ENCODE data around the gene IGFBP5. TPM values are rescaled to one million over a fixed set of nuclear protein-coding genes. Genes with fewer than 3 reads are reported as not detected.
A peak's percentile ranks its signal among the peaks of the same experiment; 100 is the strongest.

IGFBP5 gene
- total RNA-seq, 4 donors from 2014 or later: 146 to 263 (median 190) TPM

- peaks cover 71% of the 10 kb centered on the region for H3K27me3 ChIP-seq
- TF ChIP-seq POLR2AphosphoS5 (IDR thresholded peaks at IDR 0.05): no peak
- TF ChIP-seq POLR2A (IDR thresholded peaks at IDR 0.05): no peak
- TF ChIP-seq EP300 (IDR thresholded peaks at IDR 0.05; ENCODE audit: low read depth): no peak
- no peak for TF ChIP-seq CTCF (IDR thresholded peaks at IDR 0.05)
- in situ Hi-C loops (cut with MboI; ENCODE audit: low pct_ligation_motif_present in 1 of 4, low pct_unique_long_range_greater_than_20kb in 1 of 4, low sequenced_read_pairs in 3 of 4) (no loop called here), intact Hi-C loops (cut with DNase I; ENCODE audit: low total_unique reads) (no loop called here)
- H3K4me3 ChIP-seq: peak overlapping the region; percentile 43 to 65 (median 57)
- peak; percentile 10 for DNase-seq
- peak overlapping the region; percentile 23 to 79 (median 66) for H3K27ac ChIP-seq
- H3K9me3 ChIP-seq: no peaks in the 10 kb centered on the region
- H3K36me3 ChIP-seq: no peaks in the 10 kb centered on the region
- 13 to 15% methylated on average over 5 to 23 of the region's 23 CpGs for WGBS, 2 donors (ENCODE audit: low coverage in 1 of 2)
- peaks cover 0 to 43% (median 33%) of the 10 kb centered on the region in 4 donors for H3K4me1 ChIP-seq
These were observed 60.8 kb downstream of the IGFBP5 start for GRCh38 chr2:216634370-216635148.

- no peak for TF ChIP-seq POLR2A (IDR thresholded peaks at IDR 0.05)
- no peak for TF ChIP-seq EP300 (IDR thresholded peaks at IDR 0.05; ENCODE audit: low read depth)
- TF ChIP-seq CTCF (IDR thresholded peaks at IDR 0.05): no peak
- TF ChIP-seq POLR2AphosphoS5 (IDR thresholded peaks at IDR 0.05): no peak
- in situ Hi-C loops (cut with MboI; ENCODE audit: low pct_ligation_motif_present in 1 of 4, low pct_unique_long_range_greater_than_20kb in 1 of 4, low sequenced_read_pairs in 3 of 4): no loop called here
- DNase-seq: peak; percentile 21
- Histone ChIP-seq H3K4me3 (peak overlapping the region; percentile 43 to 65 (median 57)), H3K9me3 (no peaks in the 10 kb centered on the region), H3K27me3 (peaks cover 65% of the 10 kb centered on the region), H3K4me1 (peaks cover 0 to 43% (median 33%) of the 10 kb centered on the region in 4 donors), H3K36me3 (no peaks in the 10 kb centered on the region), H3K27ac (peak overlapping the region; percentile 23 to 78 (median 64))
- intact Hi-C loops (cut with DNase I; ENCODE audit: low total_unique reads): no loop called here
- 0 to 1% methylated on average over 15 to 52 of the region's 71 CpGs for WGBS, 2 donors (ENCODE audit: low coverage in 1 of 2)
These were observed 61.6 kb downstream of the IGFBP5 start for GRCh38 chr2:216633616-216634369.

GRCh38 chr2:216632952-216633615, 62.3 kb downstream of the IGFBP5 start, which contains the start of gene IGFBP2:
Gene IGFBP2, plus strand, starts transcription at chr2:216633420. Its CDS starts 104 bp downstream, at chr2:216633524.
- peak; percentile 52 for DNase-seq
- Histone ChIP-seq H3K27ac (peak within 1 kb of the TSS; percentile 23 to 78 (median 64)), H3K36me3 (no peaks in the 10 kb centered on the region), H3K9me3 (no peaks in the 10 kb centered on the region), H3K27me3 (peaks cover 58% of the 10 kb centered on the region), H3K4me3 (peak within 1 kb of the TSS; percentile 43 to 65 (median 57)), H3K4me1 (peaks cover 0 to 43% (median 33%) of the 10 kb centered on the region in 4 donors)
- in situ Hi-C loops (cut with MboI; ENCODE audit: low pct_ligation_motif_present in 1 of 4, low pct_unique_long_range_greater_than_20kb in 1 of 4, low sequenced_read_pairs in 3 of 4): no loop called here
- WGBS, 2 donors (ENCODE audit: low coverage in 1 of 2): 0 to 2% methylated on average over 9 to 59 of the region's 70 CpGs
- intact Hi-C loops (cut with DNase I; ENCODE audit: low total_unique reads): no loop called here
- TF ChIP-seq POLR2AphosphoS5 (IDR thresholded peaks at IDR 0.05): no peak
- no peak for TF ChIP-seq EP300 (IDR thresholded peaks at IDR 0.05; ENCODE audit: low read depth)
- TF ChIP-seq POLR2A (IDR thresholded peaks at IDR 0.05): no peak
- TF ChIP-seq CTCF (IDR thresholded peaks at IDR 0.05): no peak

Measured in transverse colon (tissue), 4 donors.